ENCODE measurements around the gene ACSBG1. TPM values are rescaled to one million over a fixed set of nuclear protein-coding genes. Genes with fewer than 3 reads are reported as not detected.
"Not testable (repeated sequence)": the region's sequence is repeated elsewhere in the genome, so short reads cannot be mapped to it uniquely, and the experiment has no call there.

The ACSBG1 gene
- total and polyA plus RNA-seq, 10 of the 15 experiments (the other 5 are each of a cell fraction or from before 2014, with no cell fraction given) = 0.11 to 0.75 (median 0.42) TPM

GRCh38 chr15:78154955-78155354 lies 79.4 kb downstream of the ACSBG1 start:
- peaks cover 2 to 24% of the 10 kb centered on the region in 2 experiments for H3K36me3 ChIP-seq (ENCODE audit: control insufficient read depth in 2 of 2, insufficient read depth in 2 of 2, low read length in 1 of 2)
- no TSS peak for BruUV-seq (replicated peaks)
- POLR2A ChIA-PET = interaction anchor here (1.0 to 3.1 kb wide), 6 partner anchors 12 to 24 kb away, joined by 3 to 19 read pairs (median 9); partner anchors contain the start of gene CIB2

GRCh38 chr15:78151075-78151474 lies 83.3 kb downstream of the ACSBG1 start:
- not testable (repeated sequence) for H4K20me1 ChIP-seq (ENCODE audit: control insufficient read depth, insufficient read depth); DNase-seq (ENCODE audit: low read depth, low spot score); H3K27me3 ChIP-seq (replicated peaks in 1 of 2; ENCODE audit: control insufficient read depth in 2 of 2, insufficient read depth in 2 of 2, low read length in 1 of 2); H3K9me3 ChIP-seq (replicated peaks; ENCODE audit: control insufficient read depth, insufficient read depth, low read length); BruUV-seq (replicated peaks); FAIRE-seq; H2AFZ ChIP-seq (ENCODE audit: control insufficient read depth, low read depth, low read length)
- TF ChIP-seq NBN (IDR thresholded peaks at IDR 0.05) (peak; percentile 64; the same call in 1 of the 2 replicates), MLLT1 (IDR thresholded peaks at IDR 0.05) (peak; percentile 52), ZNF217 (IDR thresholded peaks at IDR 0.05) (peak; percentile 68; the same call in 1 of the 2 replicates), NR2F1 (conservative IDR thresholded peaks at IDR 0.05) (peak; percentile 61), GATAD2B (conservative IDR thresholded peaks at IDR 0.05; ENCODE audit: low read depth) (0 out of 2 replicates have a peak, but pooled peaks have one; percentile 33), SMARCA5 (IDR thresholded peaks at IDR 0.05) (peak; percentile 44; the same call in 1 of the 2 replicates)
- ChIA-PET SMC1A (ENCODE audit: uncharacterized antibody, unreplicated experiment) (interaction anchor here (1.0 to 8.2 kb wide), 4 partner anchors 12 to 44 kb away, joined by 3 to 152 read pairs (median 6); no protein-coding TSS in a partner anchor), CTCF (interaction anchor here (1.1 to 4.5 kb wide), 6 partner anchors 11 to 44 kb away, joined by 3 to 38 read pairs (median 10); partner anchors contain the start of gene CIB2), RAD21 (ENCODE audit: unreplicated experiment) (interaction anchor here (0.5 to 7.3 kb wide), 5 partner anchors 17 to 81 kb away, joined by 3 to 53 read pairs (median 7); partner anchors contain the start of gene CIB2), POLR2A (interaction anchor here (0.7 to 4.8 kb wide), 3 partner anchors 12 to 22 kb away, joined by 3 to 75 read pairs (median 29); no protein-coding TSS in a partner anchor)
- Histone ChIP-seq H3K79me2 (ENCODE audit: control insufficient read depth, insufficient read depth, low read length) (peaks cover 67% of the 10 kb centered on the region), H3K4me1 (ENCODE audit: control insufficient read depth, insufficient read depth, low read length) (peaks cover 13% of the 10 kb centered on the region), H3K27ac (ENCODE audit: control insufficient read depth, insufficient read depth) (peak overlapping the region; percentile 82), H3K9ac (ENCODE audit: control insufficient read depth, insufficient read depth, low read length) (peak overlapping the region; percentile 40), H3K4me3 (peak overlapping the region; percentile 85), H3K4me2 (ENCODE audit: control insufficient read depth, insufficient read depth) (peak overlapping the region; percentile 92), H3K36me3 (ENCODE audit: control insufficient read depth in 2 of 2, insufficient read depth in 2 of 2, low read length in 1 of 2) (peaks cover 0 to 12% of the 10 kb centered on the region in 2 experiments; a peak in 2 of 4 replicates)
- in situ Hi-C loops (cut with MboI) = loop anchor here (25.0 kb wide), 1 partner anchor 836 kb away; no protein-coding TSS in a partner anchor
- intact Hi-C loops (cut with micrococcal nuclease; ENCODE audit: unreplicated experiment) = loop anchor here (2.0 kb wide), 1 partner anchor 16 kb away; no protein-coding TSS in a partner anchor
- 77% methylated on average over 8 of the region's 8 CpGs for WGBS (ENCODE audit: insufficient coverage, insufficient replicate concordance, low lambda C conversion rate, missing lambda C conversion rate)
- peak; percentile 5 for ATAC-seq

More at GRCh38 chr15:78154955-78155354, 79.4 kb downstream of the ACSBG1 start:
- H3K9ac ChIP-seq (ENCODE audit: control insufficient read depth, insufficient read depth, low read length) = no peak overlapping the region
- H4K20me1 ChIP-seq (ENCODE audit: control insufficient read depth, insufficient read depth) = no peaks in the 10 kb centered on the region
- DNase-seq (ENCODE audit: low read depth, low spot score) (no peak), ATAC-seq (peak; percentile 17; the same call in 2 of the 3 replicates), FAIRE-seq (no peak)
- no peaks in the 10 kb centered on the region for H3K27me3 ChIP-seq (replicated peaks in 1 of 2; ENCODE audit: control insufficient read depth in 2 of 2, insufficient read depth in 2 of 2, low read length in 1 of 2)
- peaks cover 6% of the 10 kb centered on the region for H3K4me1 ChIP-seq (ENCODE audit: control insufficient read depth, insufficient read depth, low read length)
- peaks cover 54% of the 10 kb centered on the region for H3K79me2 ChIP-seq (ENCODE audit: control insufficient read depth, insufficient read depth, low read length)
- intact Hi-C loops (cut with micrococcal nuclease; ENCODE audit: unreplicated experiment) = no loop called here
- no peak for TF ChIP-seq MYC (IDR thresholded peaks at IDR 0.05; ENCODE audit: insufficient read depth, insufficient read length, insufficient replicate concordance, low read length, severe bottlenecking)
- TF ChIP-seq TCF3 (IDR thresholded peaks at IDR 0.05; ENCODE audit: borderline replicate concordance, insufficient read depth, low read depth, low read length) = no peak
- TF ChIP-seq EZH2 (IDR thresholded peaks at IDR 0.05; ENCODE audit: borderline replicate concordance, control insufficient read depth, low read depth, low read length) = no peak
- no peak for TF ChIP-seq POLR2AphosphoS2 (IDR thresholded peaks at IDR 0.05; ENCODE audit: low read depth, low read length)
- H3K4me2 ChIP-seq (ENCODE audit: control insufficient read depth, insufficient read depth) = peak overlapping the region; percentile 4; the same call in 1 of the 2 replicates
- no peak overlapping the region for H3K4me3 ChIP-seq
- RAD21 ChIA-PET (ENCODE audit: unreplicated experiment) = interaction anchor here (0.8 to 3.1 kb wide), 5 partner anchors 12 to 40 kb away, joined by 4 to 18 read pairs (median 6); no protein-coding TSS in a partner anchor
- SMC1A ChIA-PET (ENCODE audit: uncharacterized antibody, unreplicated experiment) = interaction anchor here (0.7 to 7.0 kb wide), 10 partner anchors 11 to 283 kb away, joined by 3 to 59 read pairs (median 6); partner anchors contain the start of genes IREB2 and SKIC8
- in situ Hi-C loops (cut with MboI) = loop anchor here (25.0 kb wide), 1 partner anchor 832 kb away; no protein-coding TSS in a partner anchor
- CTCF ChIA-PET = interaction anchor here (1.0 to 3.1 kb wide), 5 partner anchors 17 to 41 kb away, joined by 3 to 14 read pairs (median 5); partner anchors contain the start of gene CIB2
- H3K27ac ChIP-seq (ENCODE audit: control insufficient read depth, insufficient read depth) = no peak overlapping the region
- 96% methylated on average over 3 of the region's 3 CpGs for WGBS (ENCODE audit: insufficient coverage, insufficient replicate concordance, low lambda C conversion rate, missing lambda C conversion rate)
- H3K9me3 ChIP-seq (replicated peaks; ENCODE audit: control insufficient read depth, insufficient read depth, low read length) = no peaks in the 10 kb centered on the region
- no peak overlapping the region for H2AFZ ChIP-seq (ENCODE audit: control insufficient read depth, low read depth, low read length)

All from GM12878 (cell line).